Left hindlimb (tissue), 1 donor: ENCODE data around the gene FARP1.
"Not testable (repeated sequence)": the region's sequence is repeated elsewhere in the genome, so short reads cannot be mapped to it uniquely, and the experiment has no call there.

ENCODE experiments used
- DNase-seq: peaks from one replicate; pipeline ENCODE4 v3.0.0-alpha.2; 2018

Gene FARP1

GRCh38 chr13:98368019-98368418, 225.1 kb downstream of the FARP1 start:
- DNase-seq, result no peak

GRCh38 chr13:98369520-98369919, 226.6 kb downstream of the FARP1 start:
- not testable (repeated sequence) for DNase-seq

GRCh38 chr13:98370261-98370660, 227.4 kb downstream of the FARP1 start:
- DNase-seq, result no peak

- DNase-seq, result peak; percentile 73
These were observed 228.1 kb downstream of the FARP1 start for GRCh38 chr13:98370806-98371515.

GRCh38 chr13:98371516-98372023, 228.7 kb downstream of the FARP1 start:
- DNase-seq, result no peak

GRCh38 chr13:98372876-98373275, 230.0 kb downstream of the FARP1 start:
- no peak for DNase-seq

GRCh38 chr13:98374750-98375149, 231.9 kb downstream of the FARP1 start:
- no peak for DNase-seq

GRCh38 chr13:98377635-98378378, 234.9 kb downstream of the FARP1 start:
- no peak for DNase-seq

- no peak for DNase-seq
These were observed 241.8 kb downstream of the FARP1 start for GRCh38 chr13:98384739-98385138.

GRCh38 chr13:98385606-98386005, 242.7 kb downstream of the FARP1 start:
- DNase-seq, result no peak

- DNase-seq, result no peak
These were observed 243.7 kb downstream of the FARP1 start for GRCh38 chr13:98386637-98387036.

- DNase-seq, result no peak
These were observed 246.4 kb downstream of the FARP1 start for GRCh38 chr13:98389319-98389718.

- no peak for DNase-seq
These were observed 247.3 kb downstream of the FARP1 start for GRCh38 chr13:98390086-98390715.

GRCh38 chr13:98393873-98394272, 251.0 kb downstream of the FARP1 start:
- DNase-seq, result peak; percentile 60

- no peak for DNase-seq
These were observed 252.1 kb downstream of the FARP1 start for GRCh38 chr13:98394820-98395510.

- DNase-seq, result no peak
These were observed 253.3 kb downstream of the FARP1 start for GRCh38 chr13:98396071-98396710.

- DNase-seq, result no peak
These were observed 254.3 kb downstream of the FARP1 start for GRCh38 chr13:98397221-98397620.

- DNase-seq, result no peak
These were observed 255.0 kb downstream of the FARP1 start for GRCh38 chr13:98397861-98398260.

GRCh38 chr13:98398581-98398980, 255.7 kb downstream of the FARP1 start:
- no peak for DNase-seq

- no peak for DNase-seq
These were observed 256.9 kb downstream of the FARP1 start for GRCh38 chr13:98399756-98400155.

- DNase-seq, result no peak
These were observed 259.0 kb downstream of the FARP1 start for GRCh38 chr13:98401934-98402333.

- no peak for DNase-seq
These were observed 260.2 kb downstream of the FARP1 start for GRCh38 chr13:98403076-98403475.
